WTC11 (cell line): ENCODE measurements around the gene SLC39A5. TPM values are rescaled to one million over a fixed set of nuclear protein-coding genes. Genes with fewer than 3 reads are reported as not detected.

ENCODE experiments used
- ATAC-seq: fragments of 200-7000 bp; cut with Tn5 transposase; 2 replicates; pipeline ENCODE4 v1.10.0; 2021; ENCODE audit warnings: mild to moderate bottlenecking, moderate library complexity
- CTCF ChIA-PET: fragments of 300-600 bp; sonication (Branson Sonifier 250); formaldehyde crosslinking; loops from one replicate; lab custom pipeline; 2021; ENCODE audit warnings: antibody characterized with exemption; lab: Charles Lee
- POLR2A ChIA-PET: fragments of 350-600 bp; sonication (Branson Sonifier 250); formaldehyde crosslinking; loops from one replicate; lab custom pipeline; 2021; ENCODE audit warnings: antibody characterized with exemption; lab: Charles Lee
- DNase-seq: peaks from one replicate; pipeline ENCODE4 v3.0.0; 2021; ENCODE audit warnings: low spot score
- H3K27ac Mint-ChIP-seq: 2 replicates; pipeline ENCODE4 v1.8.0; 2021; ENCODE audit warnings: mixed read lengths
- H3K27me3 Mint-ChIP-seq: 2 replicates; pipeline ENCODE4 v1.8.0; 2021; ENCODE audit warnings: low read depth, mild to moderate bottlenecking, moderate library complexity, mixed read lengths
- H3K36me3 Mint-ChIP-seq: 2 replicates; pipeline ENCODE4 v1.8.0; 2021; ENCODE audit warnings: mixed read lengths
- H3K4me1 Mint-ChIP-seq: 2 replicates; pipeline ENCODE4 v1.8.0; 2022; ENCODE audit warnings: mixed read lengths
- H3K4me3 Mint-ChIP-seq: 2 replicates; pipeline ENCODE4 v1.8.0; 2021; ENCODE audit warnings: mild to moderate bottlenecking, moderate library complexity, mixed read lengths
- H3K9me3 Mint-ChIP-seq: 2 replicates; pipeline ENCODE4 v1.8.0; 2021; ENCODE audit warnings: mixed read lengths
- CREM ChIP-seq: sonication (generic); formaldehyde crosslinking; IDR thresholded peaks from 2 replicates; pipeline ENCODE4 v1.8.1; 2022; ENCODE audit warnings: mild to moderate bottlenecking, missing genetic modification reagents, moderate library complexity
- CTCF ChIP-seq: fragments of 200-600 bp; IDR thresholded peaks from 2 replicates; pipeline ENCODE4 v1.8.0; 2022; ENCODE audit warnings: antibody characterized with exemption
- ELF4 ChIP-seq: sonication (generic); formaldehyde crosslinking; IDR thresholded peaks from 2 replicates; pipeline ENCODE4 v1.8.1; 2022; ENCODE audit warnings: low read depth, mild to moderate bottlenecking, moderate library complexity, missing genetic modification reagents
- ETV6 ChIP-seq: sonication (generic); formaldehyde crosslinking; IDR thresholded peaks from 2 replicates; pipeline ENCODE4 v1.8.1; 2022; ENCODE audit warnings: mild to moderate bottlenecking, missing genetic modification reagents
- FOXP4 ChIP-seq: sonication (generic); formaldehyde crosslinking; IDR thresholded peaks from 2 replicates; pipeline ENCODE4 v1.8.0; 2022; ENCODE audit warnings: mild to moderate bottlenecking, missing genetic modification reagents
- HMGA2 ChIP-seq: fragments of 250-450 bp; sonication (Bioruptor Pico); IDR thresholded peaks from 2 replicates; pipeline ENCODE4 v1.4.0; 2021; ENCODE audit warnings: mild to moderate bottlenecking, moderate library complexity
- JAZF1 ChIP-seq: fragments of 250-450 bp; sonication (Bioruptor Pico); IDR thresholded peaks from 2 replicates; pipeline ENCODE4 v1.9.0; 2021; ENCODE audit warnings: moderate library complexity, mild to moderate bottlenecking, inconsistent platforms
- MAX ChIP-seq: sonication (generic); formaldehyde crosslinking; IDR thresholded peaks from 2 replicates; pipeline ENCODE4 v1.8.0; 2022; ENCODE audit warnings: mild to moderate bottlenecking, missing genetic modification reagents
- MLX ChIP-seq: sonication (generic); formaldehyde crosslinking; IDR thresholded peaks from 2 replicates; pipeline ENCODE4 v1.8.1; 2023; ENCODE audit warnings: mild to moderate bottlenecking, missing genetic modification reagents, moderate library complexity
- MYBL2 ChIP-seq: sonication (generic); formaldehyde crosslinking; IDR thresholded peaks from 2 replicates; pipeline ENCODE4 v1.8.1; 2023; ENCODE audit warnings: mild to moderate bottlenecking, moderate library complexity, missing genetic modification reagents
- NFE2L1 ChIP-seq: sonication (generic); formaldehyde crosslinking; IDR thresholded peaks from 2 replicates; pipeline ENCODE4 v1.8.1; 2023; ENCODE audit warnings: missing genetic modification reagents
- NR2C2 ChIP-seq: sonication (generic); formaldehyde crosslinking; IDR thresholded peaks from 2 replicates; pipeline ENCODE4 v1.8.0; 2022; ENCODE audit warnings: mild to moderate bottlenecking, missing genetic modification reagents
- SOX15 ChIP-seq: fragments of 250-450 bp; sonication (Bioruptor Pico); IDR thresholded peaks from 2 replicates; pipeline ENCODE4 v1.9.0; 2021; ENCODE audit warnings: mild to moderate bottlenecking
- SP1 ChIP-seq: sonication (generic); formaldehyde crosslinking; conservative IDR thresholded peaks from 2 replicates; pipeline ENCODE4 v1.8.1; 2022; ENCODE audit warnings: missing genetic modification reagents
- TEAD1 ChIP-seq: sonication (generic); formaldehyde crosslinking; IDR thresholded peaks from 2 replicates; pipeline ENCODE4 v1.8.0; 2022; ENCODE audit warnings: mild to moderate bottlenecking, missing genetic modification reagents
- TP53 ChIP-seq: sonication (generic); formaldehyde crosslinking; IDR thresholded peaks from 2 replicates; pipeline ENCODE4 v1.8.1; 2023; ENCODE audit warnings: mild to moderate bottlenecking, missing genetic modification reagents
- ZNF512 ChIP-seq: sonication (generic); formaldehyde crosslinking; IDR thresholded peaks from 2 replicates; pipeline ENCODE4 v1.8.1; 2022; ENCODE audit warnings: missing genetic modification reagents, borderline replicate concordance
- total RNA-seq: library from RNA; stranded (reverse); gene quantifications from 3 replicates; pipeline ENCODE4 v1.2.3, GENCODE V29; 2021
- TF ChIP-seq, protein P1 (sequence below): fragments of 250-450 bp; sonication (Bioruptor Pico); conservative IDR thresholded peaks from 2 replicates; pipeline ENCODE4 v1.9.0; 2021; ENCODE audit warnings: mild to moderate bottlenecking
- TF ChIP-seq, protein P2 (sequence below): fragments of 250-450 bp; sonication (Bioruptor Pico); IDR thresholded peaks from 2 replicates; pipeline ENCODE4 v1.9.0; 2021; ENCODE audit warnings: mild to moderate bottlenecking
- TF ChIP-seq, protein P3 (sequence below): sonication (generic); formaldehyde crosslinking; IDR thresholded peaks from 2 replicates; pipeline ENCODE4 v1.8.1; 2023; ENCODE audit warnings: mild to moderate bottlenecking, missing genetic modification reagents
- TF ChIP-seq, protein P4 (sequence below): fragments of 250-450 bp; sonication (Bioruptor Pico); IDR thresholded peaks from 2 replicates; pipeline ENCODE4 v1.9.0; 2021; ENCODE audit warnings: mild to moderate bottlenecking

SLC39A5 gene
- total RNA-seq, 1 experiment from 2014 or later: 0.26 TPM

DNA sequence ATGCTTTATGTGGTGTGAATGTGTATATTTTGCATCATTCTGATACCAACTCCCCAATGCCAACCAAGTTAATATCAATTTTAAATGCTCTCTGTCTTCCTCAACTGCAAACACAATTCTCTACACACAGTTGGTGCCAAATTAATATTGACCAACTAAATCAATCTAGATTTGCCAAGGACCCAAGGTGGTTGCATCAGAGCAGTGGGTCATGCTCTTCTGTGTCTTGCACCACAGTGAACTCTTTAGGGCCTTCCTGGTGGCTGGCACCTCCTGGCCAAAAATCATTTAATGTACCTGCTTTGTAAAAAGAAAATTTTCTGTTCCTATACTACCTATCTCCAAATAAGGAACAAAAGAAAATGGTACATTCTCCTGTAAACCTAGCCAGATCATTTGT lies 51.0 kb downstream of the SLC39A5 start:
- POLR2A ChIA-PET: no interaction called here
- H3K4me1 Mint-ChIP-seq: peaks cover under 1% of the 10 kb centered on the region; the same call in 1 of the 2 replicates
- H3K36me3 Mint-ChIP-seq: peaks cover 59% of the 10 kb centered on the region
- ATAC-seq (no peak), DNase-seq (no peak)
- TF ChIP-seq, protein P1, sequence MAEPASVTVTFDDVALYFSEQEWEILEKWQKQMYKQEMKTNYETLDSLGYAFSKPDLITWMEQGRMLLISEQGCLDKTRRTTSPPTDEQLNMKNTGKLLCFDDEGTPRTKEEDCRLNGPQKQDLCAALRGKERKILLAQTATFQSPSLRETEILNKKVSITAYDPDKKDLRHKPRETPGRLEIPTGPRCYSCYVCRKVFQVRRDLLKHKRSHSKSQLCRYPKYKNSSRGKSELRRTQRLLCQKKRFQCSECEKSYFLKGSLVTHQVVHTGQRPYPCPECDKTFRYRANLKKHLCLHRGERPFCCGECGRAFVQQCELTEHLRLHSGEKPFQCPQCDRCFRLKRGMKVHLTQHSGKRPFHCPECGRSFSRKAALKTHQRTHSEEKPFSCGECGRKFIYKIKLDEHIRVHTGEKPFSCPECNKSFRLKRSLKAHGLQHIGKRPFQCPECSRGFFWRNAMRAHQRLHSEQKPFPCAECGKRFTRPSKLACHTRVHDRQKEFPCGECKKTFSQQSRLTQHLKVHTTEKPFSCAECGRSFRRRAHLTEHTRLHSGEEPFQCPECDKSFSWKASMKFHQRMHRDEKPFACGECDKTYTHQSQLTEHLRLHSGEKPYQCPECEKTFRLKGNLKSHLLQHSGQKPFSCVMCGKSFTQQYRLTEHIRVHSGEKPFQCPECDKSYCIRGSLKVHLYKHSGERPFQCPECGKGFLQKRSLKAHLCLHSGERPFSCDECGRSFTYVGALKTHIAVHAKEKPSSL (CRISPR knock-in tag): no peak
- no peak for TF ChIP-seq SOX15
- no peak for TF ChIP-seq ZNF512 (CRISPR knock-in tag)
- TF ChIP-seq JAZF1 (CRISPR knock-in tag): no peak
- TF ChIP-seq, protein P2, sequence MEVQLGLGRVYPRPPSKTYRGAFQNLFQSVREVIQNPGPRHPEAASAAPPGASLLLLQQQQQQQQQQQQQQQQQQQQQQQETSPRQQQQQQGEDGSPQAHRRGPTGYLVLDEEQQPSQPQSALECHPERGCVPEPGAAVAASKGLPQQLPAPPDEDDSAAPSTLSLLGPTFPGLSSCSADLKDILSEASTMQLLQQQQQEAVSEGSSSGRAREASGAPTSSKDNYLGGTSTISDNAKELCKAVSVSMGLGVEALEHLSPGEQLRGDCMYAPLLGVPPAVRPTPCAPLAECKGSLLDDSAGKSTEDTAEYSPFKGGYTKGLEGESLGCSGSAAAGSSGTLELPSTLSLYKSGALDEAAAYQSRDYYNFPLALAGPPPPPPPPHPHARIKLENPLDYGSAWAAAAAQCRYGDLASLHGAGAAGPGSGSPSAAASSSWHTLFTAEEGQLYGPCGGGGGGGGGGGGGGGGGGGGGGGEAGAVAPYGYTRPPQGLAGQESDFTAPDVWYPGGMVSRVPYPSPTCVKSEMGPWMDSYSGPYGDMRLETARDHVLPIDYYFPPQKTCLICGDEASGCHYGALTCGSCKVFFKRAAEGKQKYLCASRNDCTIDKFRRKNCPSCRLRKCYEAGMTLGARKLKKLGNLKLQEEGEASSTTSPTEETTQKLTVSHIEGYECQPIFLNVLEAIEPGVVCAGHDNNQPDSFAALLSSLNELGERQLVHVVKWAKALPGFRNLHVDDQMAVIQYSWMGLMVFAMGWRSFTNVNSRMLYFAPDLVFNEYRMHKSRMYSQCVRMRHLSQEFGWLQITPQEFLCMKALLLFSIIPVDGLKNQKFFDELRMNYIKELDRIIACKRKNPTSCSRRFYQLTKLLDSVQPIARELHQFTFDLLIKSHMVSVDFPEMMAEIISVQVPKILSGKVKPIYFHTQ (CRISPR knock-in tag): no peak
- no peak for TF ChIP-seq NR2C2
- TF ChIP-seq SP1 (CRISPR knock-in tag): no peak
- TF ChIP-seq CTCF: no peak
- no peak for TF ChIP-seq HMGA2 (CRISPR knock-in tag)
- no peak for TF ChIP-seq FOXP4 (CRISPR knock-in tag)
- TF ChIP-seq TP53 (CRISPR knock-in tag): no peak
- no peak for TF ChIP-seq MYBL2 (CRISPR knock-in tag)
- TF ChIP-seq CREM (CRISPR knock-in tag): no peak
- no peak for TF ChIP-seq MAX (CRISPR knock-in tag)
- TF ChIP-seq NFE2L1 (CRISPR knock-in tag): no peak
- CTCF ChIA-PET: no interaction called here
- H3K27me3 Mint-ChIP-seq: no peaks in the 10 kb centered on the region
- no peak overlapping the region for H3K4me3 Mint-ChIP-seq
- H3K9me3 Mint-ChIP-seq: no peaks in the 10 kb centered on the region
- no peak overlapping the region for H3K27ac Mint-ChIP-seq

- DNase-seq (no peak), ATAC-seq (no peak)
- peaks cover 54% of the 10 kb centered on the region for H3K36me3 Mint-ChIP-seq
- no peaks in the 10 kb centered on the region for H3K27me3 Mint-ChIP-seq
- ChIA-PET POLR2A (no interaction called here), CTCF (no interaction called here)
- TF ChIP-seq ETV6 (no peak), ELF4 (no peak), TEAD1 (CRISPR knock-in tag) (no peak), ZNF512 (CRISPR knock-in tag) (no peak), SOX15 (no peak), MLX (CRISPR knock-in tag) (no peak)
- TF ChIP-seq, protein P3, sequence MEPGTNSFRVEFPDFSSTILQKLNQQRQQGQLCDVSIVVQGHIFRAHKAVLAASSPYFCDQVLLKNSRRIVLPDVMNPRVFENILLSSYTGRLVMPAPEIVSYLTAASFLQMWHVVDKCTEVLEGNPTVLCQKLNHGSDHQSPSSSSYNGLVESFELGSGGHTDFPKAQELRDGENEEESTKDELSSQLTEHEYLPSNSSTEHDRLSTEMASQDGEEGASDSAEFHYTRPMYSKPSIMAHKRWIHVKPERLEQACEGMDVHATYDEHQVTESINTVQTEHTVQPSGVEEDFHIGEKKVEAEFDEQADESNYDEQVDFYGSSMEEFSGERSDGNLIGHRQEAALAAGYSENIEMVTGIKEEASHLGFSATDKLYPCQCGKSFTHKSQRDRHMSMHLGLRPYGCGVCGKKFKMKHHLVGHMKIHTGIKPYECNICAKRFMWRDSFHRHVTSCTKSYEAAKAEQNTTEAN (CRISPR knock-in tag): no peak
- TF ChIP-seq, protein P4, sequence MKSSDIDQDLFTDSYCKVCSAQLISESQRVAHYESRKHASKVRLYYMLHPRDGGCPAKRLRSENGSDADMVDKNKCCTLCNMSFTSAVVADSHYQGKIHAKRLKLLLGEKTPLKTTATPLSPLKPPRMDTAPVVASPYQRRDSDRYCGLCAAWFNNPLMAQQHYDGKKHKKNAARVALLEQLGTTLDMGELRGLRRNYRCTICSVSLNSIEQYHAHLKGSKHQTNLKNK (CRISPR knock-in tag): no peak
- H3K4me3 Mint-ChIP-seq: no peak overlapping the region
- H3K9me3 Mint-ChIP-seq: no peaks in the 10 kb centered on the region
- H3K27ac Mint-ChIP-seq: peak overlapping the region; percentile 73
- peaks cover 9% of the 10 kb centered on the region for H3K4me1 Mint-ChIP-seq
These were observed 52.2 kb downstream of the SLC39A5 start for GRCh38 chr12:56282030-56282429.
